Left ventricle myocardium superior (tissue), 1 donor: ENCODE results near the gene RTEL1. TPM values are rescaled to one million over a fixed set of nuclear protein-coding genes. Genes with fewer than 3 reads are reported as not detected.

Source experiments
- ATAC-seq: fragments of 200-7000 bp; cut with Tn5 transposase; one replicate; pipeline ENCODE4 v1.9.1; 2020; ENCODE audit warnings: mild to moderate bottlenecking, moderate library complexity
- DNase-seq: peaks from one replicate; pipeline ENCODE4 v3.0.0-alpha.2; 2020
- intact Hi-C: fragments of 100-400 bp; cut with micrococcal nuclease; formaldehyde crosslinking; loops from one replicate; pipeline ENCODE4 v1.11.0; 2022
- total RNA-seq: library from RNA; stranded (reverse); fragmentation: NEBNext Ultra II Directional; extraction: Animal tissue kit (Norgen Biotek cat#: 25700); gene quantifications from one replicate; pipeline ENCODE4 v1.2.1, GENCODE V29; 2021
- donor health status: DM: no; HTN: yes; CAD: no; lungs with severe emphysema.

Gene RTEL1
- total RNA-seq, 1 donor from 2014 or later = 9.9 TPM

GRCh38 chr20:63682384-63683139 lies 24.4 kb downstream of the RTEL1 start:
- DNase-seq (peak; percentile 78), ATAC-seq (peak; percentile 71)
- intact Hi-C loops = no loop called here

GRCh38 chr20:63685269-63686026 lies 27.3 kb downstream of the RTEL1 start:
- DNase-seq (peak; percentile 35), ATAC-seq (no peak)
- intact Hi-C loops = no loop called here

GRCh38 chr20:63686094-63686491 lies 28.0 kb downstream of the RTEL1 start:
- intact Hi-C loops = no loop called here
- ATAC-seq = no peak
- DNase-seq = no peak

- intact Hi-C loops = no loop called here
- peak; percentile 81 for DNase-seq
- peak; percentile 57 for ATAC-seq
These were observed 28.6 kb downstream of the RTEL1 start for GRCh38 chr20:63686492-63687321.

- intact Hi-C loops = no loop called here
- ATAC-seq = no peak
- no peak for DNase-seq
These were observed 29.5 kb downstream of the RTEL1 start for GRCh38 chr20:63687419-63688178.

GRCh38 chr20:63688228-63689045 lies 30.3 kb downstream of the RTEL1 start:
- intact Hi-C loops = no loop called here
- DNase-seq = peak; percentile 40
- no peak for ATAC-seq

- ATAC-seq = no peak
- intact Hi-C loops = no loop called here
- DNase-seq = peak; percentile 38
These were observed 31.2 kb downstream of the RTEL1 start for GRCh38 chr20:63689046-63690002.

- DNase-seq = peak; percentile 23
- intact Hi-C loops = no loop called here
These were observed 32.1 kb downstream of the RTEL1 start for GRCh38 chr20:63690003-63690897.

GRCh38 chr20:63690898-63691710 lies 33.0 kb downstream of the RTEL1 start:
- intact Hi-C loops = no loop called here
- ATAC-seq (no peak), DNase-seq (peak; percentile 29)

More at GRCh38 chr20:63690003-63690897, 32.1 kb downstream of the RTEL1 start:
- ATAC-seq = no peak

- intact Hi-C loops = no loop called here
- DNase-seq (peak; percentile 31), ATAC-seq (no peak)
These were observed 33.8 kb downstream of the RTEL1 start for GRCh38 chr20:63691711-63692435.

GRCh38 chr20:63692436-63693082 lies 34.4 kb downstream of the RTEL1 start:
- DNase-seq (peak; percentile 40), ATAC-seq (no peak)
- intact Hi-C loops = no loop called here

GRCh38 chr20:63693083-63693732 lies 35.1 kb downstream of the RTEL1 start:
- intact Hi-C loops = no loop called here
- no peak for ATAC-seq
- peak; percentile 27 for DNase-seq

GRCh38 chr20:63693733-63694583 lies 35.8 kb downstream of the RTEL1 start:
- ATAC-seq (no peak), DNase-seq (peak; percentile 31)
- intact Hi-C loops = no loop called here
